ENCODE measurements around the gene PRR29.
A peak's percentile ranks its signal among the peaks of the same experiment; 100 is the strongest.

The PRR29 gene

GRCh38 chr17:64009571-64010402 lies 11.6 kb downstream of the PRR29 start:
- no peak overlapping the region for H2AFZ ChIP-seq (ENCODE audit: low read length)
- no peaks in the 10 kb centered on the region for H3K9me3 ChIP-seq (ENCODE audit: low read length)
- no peak overlapping the region for H3K9ac ChIP-seq (ENCODE audit: low read length)
- H3K4me1 ChIP-seq (ENCODE audit: insufficient read depth, low read length, severe bottlenecking), result peaks cover 24% of the 10 kb centered on the region
- H3K4me3 ChIP-seq (ENCODE audit: low read depth, low read length, poor library complexity, severe bottlenecking), result no peak overlapping the region
- H3K79me2 ChIP-seq (ENCODE audit: insufficient read depth, low read length), result peaks cover 31% of the 10 kb centered on the region; the same call in 1 of the 2 replicates
- peaks cover 27% of the 10 kb centered on the region for H3K36me3 ChIP-seq (ENCODE audit: insufficient read depth, low read length)
- no peak overlapping the region for H3K4me2 ChIP-seq (ENCODE audit: low read length)
- no peaks in the 10 kb centered on the region for H4K20me1 ChIP-seq (ENCODE audit: insufficient read depth, low read length)
- no peak for TF ChIP-seq EZH2 (IDR thresholded peaks at IDR 0.05; ENCODE audit: borderline replicate concordance, low read length)
- TF ChIP-seq CTCF (IDR thresholded peaks at IDR 0.05; ENCODE audit: low read length), result no peak
- no peaks in the 10 kb centered on the region for H3K27me3 ChIP-seq (ENCODE audit: insufficient read depth, low read length)
- H3F3A ChIP-seq (ENCODE audit: insufficient read depth, low read length), result no peaks in the 10 kb centered on the region
- peak overlapping the region; percentile 10 for H3K27ac ChIP-seq (ENCODE audit: low read depth, low read length, poor library complexity, severe bottlenecking)
- no peaks in the 10 kb centered on the region for H3K9me2 ChIP-seq (ENCODE audit: low read depth, low read length)

GRCh38 chr17:64015447-64015846 lies 17.3 kb downstream of the PRR29 start:
- Histone ChIP-seq H3K79me2 (ENCODE audit: insufficient read depth, low read length) (peaks cover 57% of the 10 kb centered on the region), H3F3A (ENCODE audit: insufficient read depth, low read length) (0 out of 2 replicates have a peak, but pooled peaks cover 9% of the 10 kb centered on the region), H2AFZ (ENCODE audit: low read length) (no peak overlapping the region), H3K27ac (ENCODE audit: low read depth, low read length, poor library complexity, severe bottlenecking) (peak overlapping the region; percentile 73), H3K9me2 (ENCODE audit: low read depth, low read length) (no peaks in the 10 kb centered on the region), H3K4me1 (ENCODE audit: insufficient read depth, low read length, severe bottlenecking) (peaks cover 57% of the 10 kb centered on the region), H4K20me1 (ENCODE audit: insufficient read depth, low read length) (no peaks in the 10 kb centered on the region), H3K9ac (ENCODE audit: low read length) (no peak overlapping the region), H3K4me3 (ENCODE audit: low read depth, low read length, poor library complexity, severe bottlenecking) (no peak overlapping the region), H3K4me2 (ENCODE audit: low read length) (peak overlapping the region; percentile 34), H3K36me3 (ENCODE audit: insufficient read depth, low read length) (peaks cover 5% of the 10 kb centered on the region; the same call in 1 of the 2 replicates), H3K27me3 (ENCODE audit: insufficient read depth, low read length) (no peaks in the 10 kb centered on the region), H3K9me3 (ENCODE audit: low read length) (no peaks in the 10 kb centered on the region)
- no peak for TF ChIP-seq EZH2 (IDR thresholded peaks at IDR 0.05; ENCODE audit: borderline replicate concordance, low read length)
- TF ChIP-seq CTCF (IDR thresholded peaks at IDR 0.05; ENCODE audit: low read length), result no peak

- TF ChIP-seq EZH2 (IDR thresholded peaks at IDR 0.05; ENCODE audit: borderline replicate concordance, low read length), result no peak
- peak; percentile 56; the same call in 1 of the 2 replicates for TF ChIP-seq CTCF (IDR thresholded peaks at IDR 0.05; ENCODE audit: low read length)
- H3K4me3 ChIP-seq (ENCODE audit: low read depth, low read length, poor library complexity, severe bottlenecking), result peak overlapping the region; percentile 31
- 0 out of 2 replicates have a peak, but pooled peaks cover 10% of the 10 kb centered on the region for H3F3A ChIP-seq (ENCODE audit: insufficient read depth, low read length)
- peaks cover 5% of the 10 kb centered on the region; the same call in 1 of the 2 replicates for H3K36me3 ChIP-seq (ENCODE audit: insufficient read depth, low read length)
- H3K4me2 ChIP-seq (ENCODE audit: low read length), result peak overlapping the region; percentile 65
- H3K27ac ChIP-seq (ENCODE audit: low read depth, low read length, poor library complexity, severe bottlenecking), result peak overlapping the region; percentile 73
- peak overlapping the region; percentile 28 for H3K9ac ChIP-seq (ENCODE audit: low read length)
- no peaks in the 10 kb centered on the region for H3K9me2 ChIP-seq (ENCODE audit: low read depth, low read length)
- peaks cover 52% of the 10 kb centered on the region for H3K79me2 ChIP-seq (ENCODE audit: insufficient read depth, low read length)
- peaks cover 66% of the 10 kb centered on the region for H3K4me1 ChIP-seq (ENCODE audit: insufficient read depth, low read length, severe bottlenecking)
- no peak overlapping the region for H2AFZ ChIP-seq (ENCODE audit: low read length)
- no peaks in the 10 kb centered on the region for H3K27me3 ChIP-seq (ENCODE audit: insufficient read depth, low read length)
- H4K20me1 ChIP-seq (ENCODE audit: insufficient read depth, low read length), result no peaks in the 10 kb centered on the region
- H3K9me3 ChIP-seq (ENCODE audit: low read length), result no peaks in the 10 kb centered on the region
Observed at GRCh38 chr17:64016231-64016784, 18.2 kb downstream of the PRR29 start.
